ENCODE results near the gene FANCI.
"Not testable (repeated sequence)": the region's sequence is repeated elsewhere in the genome, so short reads cannot be mapped to it uniquely, and the experiment has no call there.

Gene FANCI

GRCh38 chr15:89230277-89230676, 13.5 kb upstream of the FANCI start:
- no peak overlapping the region for H3K4me3 ChIP-seq (ENCODE audit: low read depth, low read length)
- TF ChIP-seq, protein P1, sequence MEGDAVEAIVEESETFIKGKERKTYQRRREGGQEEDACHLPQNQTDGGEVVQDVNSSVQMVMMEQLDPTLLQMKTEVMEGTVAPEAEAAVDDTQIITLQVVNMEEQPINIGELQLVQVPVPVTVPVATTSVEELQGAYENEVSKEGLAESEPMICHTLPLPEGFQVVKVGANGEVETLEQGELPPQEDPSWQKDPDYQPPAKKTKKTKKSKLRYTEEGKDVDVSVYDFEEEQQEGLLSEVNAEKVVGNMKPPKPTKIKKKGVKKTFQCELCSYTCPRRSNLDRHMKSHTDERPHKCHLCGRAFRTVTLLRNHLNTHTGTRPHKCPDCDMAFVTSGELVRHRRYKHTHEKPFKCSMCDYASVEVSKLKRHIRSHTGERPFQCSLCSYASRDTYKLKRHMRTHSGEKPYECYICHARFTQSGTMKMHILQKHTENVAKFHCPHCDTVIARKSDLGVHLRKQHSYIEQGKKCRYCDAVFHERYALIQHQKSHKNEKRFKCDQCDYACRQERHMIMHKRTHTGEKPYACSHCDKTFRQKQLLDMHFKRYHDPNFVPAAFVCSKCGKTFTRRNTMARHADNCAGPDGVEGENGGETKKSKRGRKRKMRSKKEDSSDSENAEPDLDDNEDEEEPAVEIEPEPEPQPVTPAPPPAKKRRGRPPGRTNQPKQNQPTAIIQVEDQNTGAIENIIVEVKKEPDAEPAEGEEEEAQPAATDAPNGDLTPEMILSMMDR (IDR thresholded peaks at IDR 0.05; ENCODE audit: control insufficient read depth, extremely low read depth, insufficient read depth) = no peak
- DNase-seq (ENCODE audit: low read depth) = no peak

GRCh38 chr15:89231832-89232231, 11.9 kb upstream of the FANCI start:
- no peak overlapping the region for H3K4me3 ChIP-seq (ENCODE audit: low read depth, low read length)
- DNase-seq (ENCODE audit: low read depth) = no peak
- TF ChIP-seq, protein P1 (IDR thresholded peaks at IDR 0.05; ENCODE audit: control insufficient read depth, extremely low read depth, insufficient read depth) = no peak

DNA sequence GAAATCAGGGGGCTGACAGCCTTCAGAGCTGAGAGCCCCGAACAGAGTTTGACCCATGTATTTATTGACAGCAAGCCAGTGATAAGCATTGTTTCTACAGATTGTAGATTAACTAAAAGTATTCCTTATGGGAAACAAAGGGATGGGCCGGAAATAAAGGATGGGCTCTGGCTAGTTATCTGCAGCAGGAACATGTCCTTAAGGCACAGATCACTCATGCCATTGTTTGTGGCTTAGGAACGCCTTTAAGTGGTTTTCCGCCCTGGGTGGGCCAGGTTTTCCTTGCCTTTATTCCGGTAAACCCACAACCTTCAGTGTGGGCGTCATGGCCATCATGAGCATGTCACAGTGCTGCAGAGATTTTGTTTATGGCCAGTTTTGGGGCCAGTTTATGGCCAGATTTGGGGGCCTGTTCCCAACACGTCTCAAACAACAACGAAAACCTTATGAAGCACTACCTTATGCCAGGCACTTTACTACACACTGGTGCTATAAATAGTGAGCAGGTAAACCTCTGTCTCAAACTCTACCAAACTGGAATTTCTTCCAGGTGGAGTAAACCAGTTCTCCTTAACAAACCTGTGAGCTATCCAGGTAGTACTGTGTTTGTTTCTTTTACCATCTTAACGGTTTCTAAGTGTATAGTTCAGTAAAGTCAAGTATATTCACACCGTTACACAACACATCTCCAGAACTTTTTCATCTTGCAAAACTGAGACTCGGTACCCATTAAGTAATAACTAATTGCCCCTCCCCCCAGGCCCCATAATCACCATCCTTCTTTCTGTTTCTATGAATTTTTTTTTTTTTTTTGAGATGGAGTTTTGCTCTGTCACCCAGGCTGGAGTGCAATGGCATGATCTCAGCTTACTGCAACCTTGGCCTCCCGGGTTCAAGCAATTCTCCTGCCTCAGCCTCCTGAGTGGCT, 3.6 kb upstream of the FANCI start:
- H3K4me3 ChIP-seq (ENCODE audit: low read depth, low read length); DNase-seq (ENCODE audit: low read depth): not testable (repeated sequence)

GRCh38 chr15:89243046-89243690, 611 bp upstream of the FANCI start:
- TF ChIP-seq, protein P1 (IDR thresholded peaks at IDR 0.05; ENCODE audit: control insufficient read depth, extremely low read depth, insufficient read depth) = no peak
- no peak for DNase-seq (ENCODE audit: low read depth)
- peak overlapping the region; percentile 84 for H3K4me3 ChIP-seq (ENCODE audit: low read depth, low read length)

- peak overlapping the region; percentile 84 for H3K4me3 ChIP-seq (ENCODE audit: low read depth, low read length)
- DNase-seq (ENCODE audit: low read depth) = no peak
- TF ChIP-seq, protein P1 (IDR thresholded peaks at IDR 0.05; ENCODE audit: control insufficient read depth, extremely low read depth, insufficient read depth) = no peak
Observed at GRCh38 chr15:89244574-89244903, 760 bp downstream of the FANCI start.

GRCh38 chr15:89247446-89247845, 3.7 kb downstream of the FANCI start:
- TF ChIP-seq, protein P1 (IDR thresholded peaks at IDR 0.05; ENCODE audit: control insufficient read depth, extremely low read depth, insufficient read depth) = no peak
- DNase-seq (ENCODE audit: low read depth) = no peak
- no peak overlapping the region for H3K4me3 ChIP-seq (ENCODE audit: low read depth, low read length)

GRCh38 chr15:89248584-89248983, 4.8 kb downstream of the FANCI start:
- no peak overlapping the region for H3K4me3 ChIP-seq (ENCODE audit: low read depth, low read length)
- DNase-seq (ENCODE audit: low read depth) = no peak

GRCh38 chr15:89250142-89250541, 6.4 kb downstream of the FANCI start:
- not testable (repeated sequence) for H3K4me3 ChIP-seq (ENCODE audit: low read depth, low read length)

More at GRCh38 chr15:89248584-89248983, 4.8 kb downstream of the FANCI start:
- TF ChIP-seq, protein P1 (IDR thresholded peaks at IDR 0.05; ENCODE audit: control insufficient read depth, extremely low read depth, insufficient read depth) = no peak

DNA sequence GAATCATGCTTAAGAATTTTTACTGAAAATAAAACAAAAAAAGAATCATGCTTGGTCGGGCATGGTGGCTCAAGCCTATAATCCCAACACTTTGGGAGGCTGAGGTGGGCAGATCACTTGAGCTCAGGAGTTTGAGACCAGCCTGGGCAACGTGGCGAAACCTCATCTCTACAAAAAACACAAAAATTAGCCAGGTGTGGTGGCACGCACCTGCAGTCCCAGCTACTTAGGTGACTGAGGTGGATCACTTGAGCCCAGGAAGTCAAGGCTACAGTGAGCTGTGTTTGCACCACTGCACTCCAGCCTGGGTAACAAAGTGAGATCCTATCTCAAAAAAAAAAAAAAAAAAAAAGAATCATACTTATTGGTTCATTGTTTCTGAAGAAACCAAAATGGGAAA, 33.5 kb downstream of the FANCI start:
- DNase-seq (ENCODE audit: low read depth); H3K4me3 ChIP-seq (ENCODE audit: low read depth, low read length): not testable (repeated sequence)

More at GRCh38 chr15:89250142-89250541, 6.4 kb downstream of the FANCI start:
- DNase-seq (ENCODE audit: low read depth) = not testable (repeated sequence)

All from LNCaP clone FGC (cell line).